Endothelial cell of umbilical vein (primary cell): ENCODE results near the gene SSH3. TPM values are rescaled to one million over a fixed set of nuclear protein-coding genes. Genes with fewer than 3 reads are reported as not detected.

Source experiments
- Bru-seq: library from RNA; stranded (reverse); fragments of 400-500 nt; gene quantifications from one replicate; lab custom pipeline; 2021; lab: Mats Ljungman, UMichigan
- BruChase-seq, 2 experiments: library from RNA; stranded (reverse); fragments of 400-500 nt; gene quantifications; one replicate each; lab custom pipeline; 2021; lab: Mats Ljungman, UMichigan
- BruUV-seq: library from RNA; stranded (reverse); fragments of 400-500 nt; replicated peaks from 2 replicates; lab custom pipeline; 2021; lab: Mats Ljungman, UMichigan
- CTCF ChIA-PET: fragments of 300-600, 350-600 bp; sonication (Branson Sonifier 250); formaldehyde crosslinking; loops from one replicate; lab custom pipeline; 2021; ENCODE audit warnings: antibody characterized with exemption, inconsistent platforms; lab: Charles Lee
- POLR2A ChIA-PET: fragments of 300-600, 350-600 bp; sonication (Branson Sonifier 250); formaldehyde crosslinking; loops from one replicate; lab custom pipeline; 2021; ENCODE audit warnings: antibody characterized with exemption, inconsistent platforms; lab: Charles Lee
- DNase-seq: peaks from one replicate; pipeline ENCODE4 v3.0.0-alpha.2; 2011; ENCODE audit warnings: low read depth, low spot score
- FAIRE-seq: peaks from 2 replicates; lab custom pipeline; 2011; peaks lifted over from hg19 to GRCh38; lab: Jason Lieb, UNC
- H2AFZ ChIP-seq: 2 replicates; pipeline ENCODE4 v1.6.0; 2012; ENCODE audit warnings: low read depth, low read length, control low read depth, inconsistent platforms
- H3K27ac ChIP-seq: 2 replicates; pipeline ENCODE4 v1.5.1; 2011; ENCODE audit warnings: low read depth, mild to moderate bottlenecking, control low read depth, low read length, moderate library complexity; ENCODE audit not compliant: insufficient read depth
- H3K27me3 ChIP-seq, 2 experiments: 2 replicates each; pipeline versions ENCODE4 v1.6.0 to v1.6.1; 2011; ENCODE audit warnings: low read length in 2 of 2, mixed read lengths in 1 of 2; ENCODE audit not compliant: control insufficient read depth in 2 of 2, insufficient read depth in 2 of 2
- H3K36me3 ChIP-seq, 2 experiments: 2 replicates in 1 of 2; 3 replicates in 1 of 2; pipeline ENCODE4 v1.5.1; 2011; ENCODE audit warnings: low read length in 2 of 2, mild to moderate bottlenecking in 1 of 2, moderate library complexity in 1 of 2; ENCODE audit not compliant: control insufficient read depth in 2 of 2, insufficient read depth in 2 of 2; ENCODE audit errors: extremely low read depth in 1 of 2
- H3K4me1 ChIP-seq: 3 replicates; pipeline ENCODE4 v1.5.1; 2011; ENCODE audit warnings: mild to moderate bottlenecking, low read length; ENCODE audit not compliant: control insufficient read depth, insufficient read depth; ENCODE audit errors: extremely low read depth
- H3K4me2 ChIP-seq: 2 replicates; pipeline ENCODE4 v1.6.1; 2011; ENCODE audit warnings: low read length, control low read depth, mixed read lengths; ENCODE audit not compliant: insufficient read depth
- H3K4me3 ChIP-seq, 3 experiments: fragments of 200-600 bp in 1 of 3; sonication (generic), shearing (Covaris generic) in 1 of 3; replicated peaks in 1 of 3; 2 replicates each; pipeline ENCODE4 v1.5.1; 2011 to 2016; ENCODE audit warnings: control low read depth in 3 of 3, low read length in 3 of 3, mild to moderate bottlenecking in 2 of 3, inconsistent platforms in 1 of 3, low read depth in 1 of 3, moderate library complexity in 1 of 3; ENCODE audit not compliant: insufficient read depth in 1 of 3
- H3K79me2 ChIP-seq: 2 replicates; pipeline ENCODE4 v1.6.0; 2012; ENCODE audit warnings: low read length, inconsistent platforms; ENCODE audit not compliant: control insufficient read depth, insufficient read depth
- H3K9ac ChIP-seq: replicated peaks from 2 replicates; pipeline ENCODE3; 2011; ENCODE audit warnings: low read length, control low read depth; ENCODE audit not compliant: insufficient read depth; ENCODE audit errors: extremely low read depth
- H3K9me1 ChIP-seq: replicated peaks from 3 replicates; pipeline ENCODE4 v1.6.0; 2011; ENCODE audit warnings: mild to moderate bottlenecking, low read length; ENCODE audit not compliant: control insufficient read depth, insufficient read depth; ENCODE audit errors: extremely low read depth
- H3K9me3 ChIP-seq: replicated peaks from 2 replicates; pipeline ENCODE4 v1.5.1; 2012; ENCODE audit warnings: low read length, inconsistent platforms; ENCODE audit not compliant: control insufficient read depth, insufficient read depth
- H4K20me1 ChIP-seq: replicated peaks from 2 replicates; pipeline ENCODE3; 2011; ENCODE audit warnings: mild to moderate bottlenecking, low read length; ENCODE audit not compliant: control insufficient read depth, insufficient read depth; ENCODE audit errors: extremely low read depth
- FOS ChIP-seq: IDR thresholded peaks from 2 replicates; pipeline ENCODE4 v1.6.1; 2011; ENCODE audit warnings: mild to moderate bottlenecking, low read length, moderate library complexity, borderline replicate concordance; ENCODE audit not compliant: insufficient read depth
- GATA2 ChIP-seq: IDR thresholded peaks from 2 replicates; pipeline ENCODE4 v1.7.0; 2011; ENCODE audit warnings: low read depth, mild to moderate bottlenecking, moderate library complexity, mixed read lengths, low read length; ENCODE audit not compliant: insufficient read length, insufficient read depth
- JUN ChIP-seq: IDR thresholded peaks from 2 replicates; pipeline ENCODE4 v1.6.1; 2011; ENCODE audit warnings: borderline replicate concordance, low read depth; ENCODE audit not compliant: insufficient read length, insufficient read depth
- MYC ChIP-seq: IDR thresholded peaks from one replicate; pipeline ENCODE4 v1.6.1; 2011; ENCODE audit warnings: mild to moderate bottlenecking, low read depth, low read length
- POLR2A ChIP-seq: IDR thresholded peaks from 2 replicates; pipeline ENCODE4 v1.6.1; 2012; ENCODE audit warnings: low read depth, mild to moderate bottlenecking, control low read depth, low read length
- POLR2AphosphoS5 ChIP-seq: IDR thresholded peaks from 2 replicates; pipeline ENCODE4 v1.6.1; 2012; ENCODE audit warnings: low read depth, mild to moderate bottlenecking, control low read depth, low read length, moderate library complexity; ENCODE audit not compliant: insufficient read depth
- dilution Hi-C: fragments of 300-500 bp; cut with MboI; formaldehyde crosslinking; loops from one replicate; pipeline ENCODE4 v1.15.0; 2019; ENCODE audit warnings: low sequenced_read_pairs; ENCODE audit not compliant: extremely low pct_ligation_motif_present
- intact Hi-C: fragments of 100-400 bp; cut with micrococcal nuclease; formaldehyde crosslinking; loops from one replicate; pipeline ENCODE4 v1.10.0; 2022
- long read RNA-seq: library from polyadenylated mRNA; stranded (forward); transcript quantifications from one replicate; pipeline ENCODE4 v2.0.0, GENCODE V29; 2021
- polyA minus RNA-seq, 3 experiments: library from RNA; depleted of rRNA, polyadenylated mRNA; stranded (reverse); fragments of >200 nt; gene quantifications; 1 replicate in 1 of 3; 2 replicates in 2 of 3; pipeline ENCODE4 v1.2.3, GENCODE V29; 2011
- polyA plus RNA-seq, 4 experiments: library from polyadenylated mRNA; depleted of rRNA in 3 of 4; stranded (reverse) in 3 of 4; unstranded in 1 of 4; fragments of >200 nt; gene quantifications; 2 replicates each; pipeline versions ENCODE4 v1.2.1 to v1.2.3, GENCODE V29; 2011 to 2012; ENCODE audit warnings: missing spikeins in 1 of 4
- total RNA-seq: library from RNA; stranded (reverse); gene quantifications from 2 replicates; pipeline ENCODE4 v1.2.3, GENCODE V29; 2021
- TF ChIP-seq, protein P1 (sequence below): IDR thresholded peaks from 2 replicates; pipeline ENCODE4 v1.6.1; 2011; ENCODE audit not compliant: insufficient read depth, insufficient read length
- TF ChIP-seq, protein P2 (sequence below), 2 donors: IDR thresholded peaks; 1 replicate in 1 of 2; 2 replicates in 1 of 2; pipeline ENCODE4 v1.5.1; 2011; ENCODE audit warnings: low read length in 2 of 2, mild to moderate bottlenecking in 2 of 2, moderate library complexity in 2 of 2, control low read depth in 1 of 2, inconsistent platforms in 1 of 2, low read depth in 1 of 2; ENCODE audit not compliant: insufficient read depth in 1 of 2; ENCODE audit errors: extremely low read depth in 1 of 2

The SSH3 gene, protein sequence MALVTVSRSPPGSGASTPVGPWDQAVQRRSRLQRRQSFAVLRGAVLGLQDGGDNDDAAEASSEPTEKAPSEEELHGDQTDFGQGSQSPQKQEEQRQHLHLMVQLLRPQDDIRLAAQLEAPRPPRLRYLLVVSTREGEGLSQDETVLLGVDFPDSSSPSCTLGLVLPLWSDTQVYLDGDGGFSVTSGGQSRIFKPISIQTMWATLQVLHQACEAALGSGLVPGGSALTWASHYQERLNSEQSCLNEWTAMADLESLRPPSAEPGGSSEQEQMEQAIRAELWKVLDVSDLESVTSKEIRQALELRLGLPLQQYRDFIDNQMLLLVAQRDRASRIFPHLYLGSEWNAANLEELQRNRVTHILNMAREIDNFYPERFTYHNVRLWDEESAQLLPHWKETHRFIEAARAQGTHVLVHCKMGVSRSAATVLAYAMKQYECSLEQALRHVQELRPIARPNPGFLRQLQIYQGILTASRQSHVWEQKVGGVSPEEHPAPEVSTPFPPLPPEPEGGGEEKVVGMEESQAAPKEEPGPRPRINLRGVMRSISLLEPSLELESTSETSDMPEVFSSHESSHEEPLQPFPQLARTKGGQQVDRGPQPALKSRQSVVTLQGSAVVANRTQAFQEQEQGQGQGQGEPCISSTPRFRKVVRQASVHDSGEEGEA
- total RNA-seq: 16.5 and 22.5 TPM in 2 replicates
- 14.3 and 16.4 TPM in 2 replicates for polyA plus RNA-seq
- polyA plus RNA-seq (2011; cell fraction: cytosol; rRNA removed): 6.1 and 9.0 TPM in 2 replicates
- 44.3 and 57.9 TPM in 2 replicates for polyA plus RNA-seq (2011; cell fraction: nucleus; rRNA removed)
- polyA plus RNA-seq (2012): 15.7 and 20.8 TPM in 2 replicates
- polyA minus RNA-seq: 5.8 and 9.4 TPM in 2 replicates
- 15.0 TPM for polyA minus RNA-seq (2011; cell fraction: cytosol; rRNA and poly(A)+ RNA removed)
- 5.3 and 12.8 TPM in 2 replicates for polyA minus RNA-seq (2011; cell fraction: nucleus; rRNA and poly(A)+ RNA removed)
- percentile 32 among the genes with signal in this experiment for Bru-seq, nascent RNA
- BruChase-seq, experiment 1, labeled RNA remaining after a 6-hour chase: percentile 47 among the genes with signal in this experiment
- percentile 48 among the genes with signal in this experiment for BruChase-seq, experiment 2, labeled RNA remaining after a 2-hour chase
- long read RNA-seq, transcript SSH3-201 (14 exons, 2,871 nt): major isoform, 8 of 62 reads
- long read RNA-seq, partial matches to known transcripts: 3 of 62 reads
- long read RNA-seq, other reads (novel, unspliced or antisense): 50 of 62 reads

DNA sequence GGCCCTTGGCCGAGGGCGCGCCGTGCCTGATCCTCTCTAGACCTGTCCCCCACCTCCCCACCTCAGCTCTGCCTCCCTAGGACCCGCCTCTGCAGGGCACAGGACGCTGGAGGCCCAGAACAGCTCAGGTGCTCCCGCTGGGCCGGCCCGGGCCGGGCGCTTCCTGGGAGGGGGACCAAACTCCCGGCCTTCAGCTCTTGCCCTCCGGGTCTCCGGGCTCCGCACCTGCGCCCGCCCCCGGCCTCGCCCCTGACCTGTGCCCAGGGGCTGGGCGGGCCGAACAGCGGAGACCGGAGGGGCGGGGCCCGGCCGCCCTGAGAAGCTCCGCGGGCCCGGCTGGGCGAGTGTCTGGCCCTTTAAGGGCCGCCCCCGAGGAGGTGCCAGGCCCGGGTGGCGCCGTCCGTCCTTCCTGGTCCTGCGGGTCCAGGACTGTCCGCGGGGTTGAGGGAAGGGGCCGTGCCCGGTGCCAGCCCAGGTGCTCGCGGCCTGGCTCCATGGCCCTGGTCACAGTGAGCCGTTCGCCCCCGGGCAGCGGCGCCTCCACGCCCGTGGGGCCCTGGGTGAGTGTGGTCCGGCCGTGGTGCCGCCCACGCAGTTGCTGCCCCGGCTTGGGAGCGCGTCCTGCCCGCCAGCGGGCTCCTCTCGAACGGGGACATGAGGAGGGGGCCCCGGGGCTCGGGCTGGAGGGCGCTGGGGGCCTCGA lies at the start of gene SSH3:
TSS of gene SSH3 (plus strand) at position 399 of the 703 bp plus-strand sequence. CDS start at position 495, 96 bp downstream.
- H4K20me1 ChIP-seq: no peaks in the 10 kb centered on the region
- peaks cover 3% of the 10 kb centered on the region for H3K4me1 ChIP-seq
- ChIA-PET CTCF (interaction anchor here (0.6 to 3.1 kb wide), 10 partner anchors 14 to 222 kb away, joined by 3 to 18 read pairs (median 4); partner anchors contain the start of gene ANKRD13D), POLR2A (interaction anchor here (1.3 kb wide), 1 partner anchor 11 kb away, joined by 6 read pairs; no protein-coding TSS in a partner anchor)
- peak within 1 kb of the TSS; percentile 68 for H3K9ac ChIP-seq
- H3K9me3 ChIP-seq: no peaks in the 10 kb centered on the region
- BruUV-seq: no TSS peak
- no peaks in the 10 kb centered on the region for H3K79me2 ChIP-seq
- TF ChIP-seq, protein P1, sequence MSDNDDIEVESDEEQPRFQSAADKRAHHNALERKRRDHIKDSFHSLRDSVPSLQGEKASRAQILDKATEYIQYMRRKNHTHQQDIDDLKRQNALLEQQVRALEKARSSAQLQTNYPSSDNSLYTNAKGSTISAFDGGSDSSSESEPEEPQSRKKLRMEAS: no peak
- peak; percentile 51 for TF ChIP-seq POLR2A
- no peak for TF ChIP-seq GATA2
- TF ChIP-seq, protein P2, sequence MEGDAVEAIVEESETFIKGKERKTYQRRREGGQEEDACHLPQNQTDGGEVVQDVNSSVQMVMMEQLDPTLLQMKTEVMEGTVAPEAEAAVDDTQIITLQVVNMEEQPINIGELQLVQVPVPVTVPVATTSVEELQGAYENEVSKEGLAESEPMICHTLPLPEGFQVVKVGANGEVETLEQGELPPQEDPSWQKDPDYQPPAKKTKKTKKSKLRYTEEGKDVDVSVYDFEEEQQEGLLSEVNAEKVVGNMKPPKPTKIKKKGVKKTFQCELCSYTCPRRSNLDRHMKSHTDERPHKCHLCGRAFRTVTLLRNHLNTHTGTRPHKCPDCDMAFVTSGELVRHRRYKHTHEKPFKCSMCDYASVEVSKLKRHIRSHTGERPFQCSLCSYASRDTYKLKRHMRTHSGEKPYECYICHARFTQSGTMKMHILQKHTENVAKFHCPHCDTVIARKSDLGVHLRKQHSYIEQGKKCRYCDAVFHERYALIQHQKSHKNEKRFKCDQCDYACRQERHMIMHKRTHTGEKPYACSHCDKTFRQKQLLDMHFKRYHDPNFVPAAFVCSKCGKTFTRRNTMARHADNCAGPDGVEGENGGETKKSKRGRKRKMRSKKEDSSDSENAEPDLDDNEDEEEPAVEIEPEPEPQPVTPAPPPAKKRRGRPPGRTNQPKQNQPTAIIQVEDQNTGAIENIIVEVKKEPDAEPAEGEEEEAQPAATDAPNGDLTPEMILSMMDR (IDR thresholded peaks at IDR 0.05; ENCODE audit: extremely low read depth in 1 of 2, insufficient read depth in 1 of 2, low read depth in 1 of 2, low read length in 2 of 2): no peak
- TF ChIP-seq POLR2AphosphoS5: no peak
- no peak for TF ChIP-seq JUN
- TF ChIP-seq FOS: no peak
- TF ChIP-seq MYC: no peak
- H2AFZ ChIP-seq: peak within 1 kb of the TSS; percentile 88
- peak within 1 kb of the TSS; percentile 58 for H3K4me2 ChIP-seq
- no peaks in the 10 kb centered on the region for H3K9me1 ChIP-seq
- FAIRE-seq (peak; percentile 67), DNase-seq (peak; percentile 55)
- H3K4me3 ChIP-seq: peak within 1 kb of the TSS; percentile 62 to 89 (median 74)
- no peak within 1 kb of the TSS for H3K27ac ChIP-seq
- H3K27me3 ChIP-seq: no peaks in the 10 kb centered on the region
- dilution Hi-C loops (no loop called here), intact Hi-C loops (loop anchor here (2.0 kb wide), 1 partner anchor 14 kb away; the partner anchor contains the start of gene ANKRD13D)
- H3K36me3 ChIP-seq: peaks cover 0 to 25% of the 10 kb centered on the region in 2 experiments
